Stimulated activated CD4-positive, alpha-beta T cell treated with anti-CD3 and anti-CD28 coated beads, Interleukin-2, amount 100 ng/mL, for 4 hours (primary cell): ENCODE data around the gene ANO9.
"Not testable (repeated sequence)": the region's sequence is repeated elsewhere in the genome, so short reads cannot be mapped to it uniquely, and the experiment has no call there.

Experiments used
- DNase-seq: peaks from one replicate; pipeline ENCODE4 v3.0.0-alpha.2; 2020; ENCODE audit warnings: low read depth

ANO9 gene

DNA sequence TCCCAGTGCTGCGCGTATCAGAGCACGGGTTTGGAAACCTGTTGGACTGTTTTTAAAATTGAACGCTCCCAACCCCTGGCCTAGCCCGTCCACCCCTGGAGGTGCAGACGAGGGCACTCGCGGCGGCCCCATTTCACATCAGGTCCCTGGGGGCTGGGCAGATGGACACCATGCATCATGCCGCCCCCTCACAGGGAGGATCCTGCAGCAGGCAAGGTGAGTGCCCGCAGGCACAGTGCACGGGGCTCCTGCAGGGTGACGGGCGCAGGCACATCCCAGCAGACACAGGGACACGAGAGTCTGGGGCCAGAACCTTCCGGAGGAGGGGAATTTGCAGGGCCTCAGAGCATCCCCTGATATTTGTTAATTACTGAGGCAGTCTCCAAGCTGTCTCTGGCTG lies 7.3 kb downstream of the ANO9 start:
- DNase-seq = no peak

- DNase-seq = no peak
Observed at GRCh38 chr11:433641-434040, 8.2 kb downstream of the ANO9 start.

- DNase-seq = no peak
Observed at GRCh38 chr11:433111-433510, 8.7 kb downstream of the ANO9 start.

DNA sequence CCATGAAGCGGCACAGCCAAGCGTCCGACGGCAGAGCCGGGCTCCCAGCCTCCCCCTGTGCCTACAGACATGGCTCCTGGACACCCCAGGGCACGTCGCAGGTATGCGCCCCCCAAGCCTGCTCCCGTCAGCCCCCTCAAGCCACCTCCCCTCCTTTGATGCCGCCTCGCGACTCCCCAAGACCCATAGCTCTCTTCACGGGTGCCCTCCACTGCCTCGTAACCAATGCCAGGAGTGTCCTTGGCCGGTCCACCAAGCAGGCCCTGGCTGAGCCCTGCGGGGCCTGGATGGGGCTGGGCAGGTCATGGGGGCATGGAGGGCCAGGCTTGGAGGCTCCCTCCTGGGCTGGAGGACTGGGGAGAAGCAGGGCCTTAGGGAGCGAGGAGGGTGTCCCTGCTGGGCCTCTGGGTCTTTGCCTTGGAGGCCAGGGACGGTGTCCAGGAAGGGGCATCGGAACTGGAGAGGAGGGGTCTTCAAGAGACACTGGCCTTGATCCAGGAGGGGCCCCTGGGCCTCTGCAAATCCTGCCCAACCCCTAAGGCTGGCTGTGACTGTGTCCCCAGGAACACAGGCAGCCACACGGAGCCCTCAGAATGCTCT lies 9.2 kb downstream of the ANO9 start:
- DNase-seq = no peak

GRCh38 chr11:431921-432320 lies 9.9 kb downstream of the ANO9 start:
- no peak for DNase-seq

GRCh38 chr11:429931-430456 lies 11.8 kb downstream of the ANO9 start:
- no peak for DNase-seq

DNA sequence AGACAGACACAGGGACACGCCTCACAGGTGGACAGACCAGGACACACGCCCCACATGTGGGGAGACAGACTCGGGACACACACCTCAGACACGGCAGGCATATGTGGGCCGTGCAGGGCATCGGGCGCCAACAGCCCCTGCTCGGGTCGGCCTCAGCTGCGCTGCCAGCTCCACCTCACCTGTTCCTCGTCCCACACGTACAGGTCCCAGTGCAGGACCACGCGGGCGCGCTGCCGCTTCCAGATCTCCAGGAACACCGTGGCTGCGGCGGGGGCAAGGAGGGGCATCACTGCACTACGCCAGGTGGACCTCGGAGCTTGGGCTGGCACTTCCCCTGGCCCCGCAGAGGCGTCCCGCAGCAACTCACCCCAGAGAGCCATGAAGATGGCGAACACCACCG lies 12.4 kb downstream of the ANO9 start:
- DNase-seq = no peak

DNA sequence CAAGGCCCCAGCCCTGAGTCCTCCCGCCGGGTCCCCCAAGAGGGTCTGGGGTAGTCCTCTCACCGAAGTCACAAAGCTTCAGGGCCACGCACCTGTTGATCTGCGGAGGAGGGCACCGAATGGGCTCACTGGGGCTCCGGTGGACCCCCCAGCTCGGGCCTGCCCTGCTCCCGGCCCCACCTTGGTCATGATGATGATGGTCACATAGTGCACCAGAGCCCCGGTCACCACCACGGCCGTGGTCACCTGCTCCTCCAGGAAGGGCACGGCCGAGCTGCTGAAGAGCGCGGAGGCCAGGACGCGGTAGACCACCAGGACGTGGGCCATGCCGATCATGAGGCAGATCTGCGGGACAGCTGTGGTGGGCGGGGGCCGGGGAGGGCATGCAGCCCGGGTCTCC lies 13.5 kb downstream of the ANO9 start:
- no peak for DNase-seq

- no peak for DNase-seq
Observed at GRCh38 chr11:426851-427250, 15.0 kb downstream of the ANO9 start.

DNA sequence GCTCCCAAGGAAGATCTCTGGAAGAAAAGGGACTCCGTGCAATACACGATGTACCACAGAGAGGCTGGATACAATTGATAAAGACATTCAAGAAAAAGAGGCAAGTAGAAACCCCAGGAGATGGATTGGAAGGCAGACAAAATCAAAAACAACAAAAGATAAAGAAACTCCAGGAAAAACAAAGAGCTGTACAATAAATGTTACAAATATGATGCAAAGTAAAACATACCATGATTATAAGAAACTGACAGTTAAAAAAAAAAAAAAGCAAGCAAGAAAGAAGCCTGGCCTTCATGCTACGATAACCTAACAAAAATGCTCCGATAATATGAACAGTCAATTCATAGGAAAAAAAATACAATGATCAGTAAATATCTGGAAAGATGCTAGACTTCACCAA lies 16.5 kb downstream of the ANO9 start:
- no peak for DNase-seq

DNA sequence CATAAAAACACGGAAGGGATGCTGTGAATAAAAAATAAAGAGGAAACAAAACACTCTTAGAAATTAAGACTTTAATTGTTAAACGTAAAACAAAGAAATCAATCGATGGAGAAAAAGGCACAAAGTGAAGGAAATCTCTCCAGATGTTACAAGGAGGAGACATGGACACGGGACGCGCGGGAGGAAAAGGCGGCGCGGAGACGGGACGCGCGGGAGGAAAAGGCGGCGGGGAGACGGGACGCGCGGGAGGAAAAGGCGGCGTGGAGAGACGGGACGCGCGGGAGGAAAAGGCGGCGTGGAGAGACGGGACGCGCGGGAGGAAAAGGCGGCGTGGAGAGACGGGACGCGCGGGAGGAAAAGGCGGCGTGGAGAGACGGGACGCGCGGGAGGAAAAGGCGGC lies 17.0 kb downstream of the ANO9 start:
- DNase-seq = not testable (repeated sequence)

DNA sequence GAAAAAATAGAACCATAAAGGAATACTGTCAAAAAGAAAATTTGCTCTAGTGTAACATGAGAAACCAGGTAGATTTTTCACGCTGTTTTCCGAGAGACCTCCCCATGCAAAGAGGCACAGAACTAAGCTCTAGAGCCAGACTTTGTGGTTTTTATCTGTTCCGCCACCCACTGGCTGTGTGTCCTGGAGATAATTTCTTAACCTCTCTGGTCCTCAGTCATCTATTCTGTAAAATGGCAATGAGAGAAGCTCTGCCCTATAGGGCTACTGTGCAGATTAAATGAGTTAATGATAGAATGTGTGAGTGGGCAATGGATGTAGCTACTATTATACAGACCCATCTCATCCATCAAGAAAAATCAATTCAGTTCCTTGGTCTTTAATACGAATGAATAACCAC lies 17.6 kb downstream of the ANO9 start:
- no peak for DNase-seq

GRCh38 chr11:422249-422656 lies 19.6 kb downstream of the ANO9 start:
- DNase-seq = no peak

GRCh38 chr11:420911-421321 lies 20.9 kb downstream of the ANO9 start:
- DNase-seq = no peak

DNA sequence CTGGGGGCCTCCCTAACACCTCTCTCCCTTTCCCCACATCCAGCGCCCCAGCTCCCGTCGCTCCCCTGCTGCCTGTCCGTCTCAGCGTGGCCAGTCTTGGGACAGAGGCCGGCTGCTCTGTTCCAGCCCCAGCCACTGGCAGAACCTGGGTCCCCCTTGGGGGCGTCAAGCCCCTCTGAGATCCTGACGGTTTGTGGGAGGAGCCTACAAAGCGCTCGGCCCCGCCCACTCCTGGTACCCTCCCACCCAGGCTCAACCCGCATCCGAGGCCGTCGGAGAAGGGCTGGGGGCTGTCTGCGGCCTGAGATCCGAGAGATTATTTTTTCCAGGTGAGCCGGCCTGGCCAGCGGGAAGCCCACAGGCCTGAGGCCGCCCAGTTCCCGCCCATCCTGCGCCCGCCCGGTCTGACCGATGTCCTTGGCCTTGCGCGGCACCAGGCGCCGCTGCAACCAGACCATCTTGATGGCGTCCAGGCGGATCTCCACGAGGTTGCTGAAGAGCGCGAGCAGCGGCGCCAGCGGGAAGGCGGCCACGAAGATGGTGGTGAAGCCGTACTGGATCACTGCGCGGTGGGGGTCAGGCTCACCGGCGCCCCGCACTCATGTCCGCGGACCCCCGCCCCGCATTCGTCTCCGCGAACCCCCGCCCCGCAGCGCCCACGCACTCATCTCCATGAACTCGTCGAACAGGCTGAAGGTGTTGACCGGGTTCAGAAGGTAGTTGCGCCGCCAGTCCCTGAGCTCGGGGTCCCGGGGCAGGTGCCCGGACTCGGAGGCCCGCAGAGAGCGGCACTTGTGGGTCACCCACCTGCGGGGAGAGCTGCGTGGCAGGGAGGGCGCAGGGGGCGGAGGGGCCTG lies 21.5 kb downstream of the ANO9 start:
- no peak for DNase-seq

- DNase-seq = no peak
Observed at GRCh38 chr11:419248-420005, 22.4 kb downstream of the ANO9 start.

- no peak for DNase-seq
Observed at GRCh38 chr11:418343-419247, 23.2 kb downstream of the ANO9 start.

- DNase-seq = no peak
Observed at GRCh38 chr11:417652-418342, 24.0 kb downstream of the ANO9 start.

DNA sequence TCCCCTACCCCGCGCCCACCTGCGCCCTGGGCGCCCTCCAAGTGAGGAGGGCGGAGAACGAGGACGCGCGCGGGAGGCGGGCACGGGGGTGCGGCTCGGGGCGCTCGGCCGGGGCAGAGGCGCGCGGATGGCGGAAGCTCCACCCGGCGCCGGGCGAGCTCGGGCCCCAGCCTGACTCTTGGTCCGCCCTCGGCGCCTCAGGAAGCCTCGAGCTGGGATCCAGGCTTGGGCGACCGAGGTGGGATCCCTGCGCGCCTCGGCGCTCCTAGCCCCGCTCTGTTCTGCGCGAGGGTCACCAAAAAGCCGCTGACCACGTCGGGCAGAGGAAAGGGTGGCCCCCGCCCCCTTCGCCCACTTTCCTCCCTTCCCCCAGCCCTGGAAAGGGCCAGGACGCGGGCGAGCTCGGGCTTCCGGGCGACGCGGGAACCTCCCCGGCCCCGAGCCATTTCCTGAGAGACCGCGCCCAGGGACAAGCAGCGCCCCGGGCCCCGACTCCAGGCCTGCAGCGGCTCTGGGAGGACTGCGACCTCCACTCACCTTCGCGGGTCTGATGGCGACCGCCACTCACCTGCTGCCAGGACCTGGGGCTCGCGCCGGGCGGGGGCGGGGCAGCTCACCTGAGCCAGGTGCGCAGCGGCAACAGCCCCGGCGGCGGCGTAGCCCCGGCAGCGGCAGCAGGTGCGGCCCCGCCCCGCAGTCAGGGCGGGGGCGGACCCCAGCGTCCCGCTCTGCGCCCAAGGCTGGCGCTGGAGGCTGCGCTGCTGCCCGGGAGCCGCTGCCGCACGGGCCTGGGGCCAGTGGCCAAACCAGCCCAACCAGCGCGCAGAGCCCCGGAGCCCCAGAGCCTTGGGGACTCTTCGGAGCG lies 24.8 kb downstream of the ANO9 start:
- DNase-seq = no peak
